ENCODE measurements around the gene ARID3A. TPM values are rescaled to one million over a fixed set of nuclear protein-coding genes. Genes with fewer than 3 reads are reported as not detected.

Gene ARID3A
- total and polyA plus RNA-seq, 2 donors (not counting 3 experiments of a cell fraction or from before 2014, with no cell fraction given), result 5.4 to 13.2 TPM

DNA sequence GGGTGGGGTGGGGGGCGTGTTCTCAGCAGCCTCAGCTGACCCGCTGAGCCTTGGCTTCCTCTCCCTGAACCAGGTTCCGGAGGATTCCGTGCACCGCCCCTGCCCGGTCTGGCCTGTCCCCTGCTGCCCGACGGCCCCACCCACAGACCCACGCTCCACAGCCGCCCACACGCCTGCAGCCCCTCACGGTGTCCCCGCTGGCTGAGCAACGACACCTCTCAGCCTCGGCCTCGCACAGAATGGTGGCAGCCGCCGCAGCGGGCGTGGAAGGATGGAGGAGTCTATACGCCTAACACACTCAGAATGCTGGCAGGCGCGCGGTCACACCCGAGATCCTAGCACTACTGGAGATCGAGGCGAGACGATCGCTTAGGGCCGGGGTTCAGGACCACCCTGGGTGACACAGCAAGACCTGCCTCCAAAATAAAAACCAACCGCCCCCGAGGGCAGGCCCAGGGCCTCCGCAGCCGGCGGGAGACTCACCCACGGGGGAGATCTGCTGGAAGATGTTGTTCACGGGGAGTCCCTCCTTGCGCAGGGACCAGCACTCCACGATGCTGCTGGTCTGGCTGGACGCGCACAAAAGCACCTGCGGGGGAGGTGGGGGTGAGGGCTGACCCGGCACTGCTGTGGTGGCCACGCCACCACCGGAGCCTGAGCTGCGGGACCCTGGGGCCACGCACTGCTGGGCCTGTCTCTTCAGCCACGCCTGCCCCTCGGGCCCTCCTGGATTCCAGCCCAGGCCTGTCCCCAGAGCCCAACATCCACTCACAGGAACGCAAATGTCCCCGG lies 41.2 kb upstream of the ARID3A start:
- no peaks in the 10 kb centered on the region for H3K9me3 ChIP-seq (replicated peaks; ENCODE audit: control insufficient read depth, insufficient read depth, low read length)
- BruUV-seq (replicated peaks), result no TSS peak
- intact Hi-C loops (cut with micrococcal nuclease), result no loop called here
- FAIRE-seq (no peak), DNase-seq (ENCODE audit: low read depth, low spot score) (no peak)
- H3K4me3 ChIP-seq (replicated peaks in 1 of 3; ENCODE audit: insufficient read depth in 1 of 3, low read depth in 1 of 3, low read length in 3 of 3), result no peak overlapping the region
- no peaks in the 10 kb centered on the region for H4K20me1 ChIP-seq (replicated peaks; ENCODE audit: control insufficient read depth, extremely low read depth, insufficient read depth, low read length)
- POLR2A ChIA-PET, result no interaction called here
- H3K36me3 ChIP-seq (ENCODE audit: control insufficient read depth in 2 of 2, extremely low read depth in 1 of 2, insufficient read depth in 2 of 2, low read length in 2 of 2), result peaks cover 8 to 39% of the 10 kb centered on the region in 2 experiments
- no peak overlapping the region for H3K4me2 ChIP-seq (ENCODE audit: insufficient read depth, low read length)
- H3K4me1 ChIP-seq (ENCODE audit: control insufficient read depth, extremely low read depth, insufficient read depth, low read length), result no peaks in the 10 kb centered on the region
- no peaks in the 10 kb centered on the region for H3K9me1 ChIP-seq (replicated peaks; ENCODE audit: control insufficient read depth, extremely low read depth, insufficient read depth, low read length)
- H3K27ac ChIP-seq (ENCODE audit: insufficient read depth, low read depth, low read length), result no peak overlapping the region
- no peaks in the 10 kb centered on the region for H3K79me2 ChIP-seq (ENCODE audit: control insufficient read depth, insufficient read depth, low read length)
- no peaks in the 10 kb centered on the region for H3K27me3 ChIP-seq (ENCODE audit: control insufficient read depth in 2 of 2, insufficient read depth in 2 of 2, low read length in 2 of 2)
- no peak overlapping the region for H3K9ac ChIP-seq (replicated peaks; ENCODE audit: extremely low read depth, insufficient read depth, low read length)
- H2AFZ ChIP-seq (ENCODE audit: low read depth, low read length), result no peak overlapping the region
- CTCF ChIA-PET, result no interaction called here
- TF ChIP-seq POLR2AphosphoS5 (IDR thresholded peaks at IDR 0.05; ENCODE audit: insufficient read depth, low read depth, low read length) (no peak), GATA2 (IDR thresholded peaks at IDR 0.05; ENCODE audit: insufficient read depth, insufficient read length, low read depth, low read length) (no peak), JUN (IDR thresholded peaks at IDR 0.05; ENCODE audit: borderline replicate concordance, insufficient read depth, insufficient read length, low read depth) (no peak), POLR2A (IDR thresholded peaks at IDR 0.05; ENCODE audit: low read depth, low read length) (no peak), MYC (IDR thresholded peaks at IDR 0.05; ENCODE audit: low read depth, low read length) (no peak), EZH2 (IDR thresholded peaks at IDR 0.05; ENCODE audit: borderline replicate concordance, low read depth, low read length, severe bottlenecking) (no peak), FOS (IDR thresholded peaks at IDR 0.05; ENCODE audit: borderline replicate concordance, insufficient read depth, low read length) (no peak)
- TF ChIP-seq, protein P1, sequence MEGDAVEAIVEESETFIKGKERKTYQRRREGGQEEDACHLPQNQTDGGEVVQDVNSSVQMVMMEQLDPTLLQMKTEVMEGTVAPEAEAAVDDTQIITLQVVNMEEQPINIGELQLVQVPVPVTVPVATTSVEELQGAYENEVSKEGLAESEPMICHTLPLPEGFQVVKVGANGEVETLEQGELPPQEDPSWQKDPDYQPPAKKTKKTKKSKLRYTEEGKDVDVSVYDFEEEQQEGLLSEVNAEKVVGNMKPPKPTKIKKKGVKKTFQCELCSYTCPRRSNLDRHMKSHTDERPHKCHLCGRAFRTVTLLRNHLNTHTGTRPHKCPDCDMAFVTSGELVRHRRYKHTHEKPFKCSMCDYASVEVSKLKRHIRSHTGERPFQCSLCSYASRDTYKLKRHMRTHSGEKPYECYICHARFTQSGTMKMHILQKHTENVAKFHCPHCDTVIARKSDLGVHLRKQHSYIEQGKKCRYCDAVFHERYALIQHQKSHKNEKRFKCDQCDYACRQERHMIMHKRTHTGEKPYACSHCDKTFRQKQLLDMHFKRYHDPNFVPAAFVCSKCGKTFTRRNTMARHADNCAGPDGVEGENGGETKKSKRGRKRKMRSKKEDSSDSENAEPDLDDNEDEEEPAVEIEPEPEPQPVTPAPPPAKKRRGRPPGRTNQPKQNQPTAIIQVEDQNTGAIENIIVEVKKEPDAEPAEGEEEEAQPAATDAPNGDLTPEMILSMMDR (IDR thresholded peaks at IDR 0.05; ENCODE audit: extremely low read depth in 1 of 2, insufficient read depth in 1 of 2, low read depth in 1 of 2, low read length in 2 of 2), result no peak
- TF ChIP-seq, protein P2, sequence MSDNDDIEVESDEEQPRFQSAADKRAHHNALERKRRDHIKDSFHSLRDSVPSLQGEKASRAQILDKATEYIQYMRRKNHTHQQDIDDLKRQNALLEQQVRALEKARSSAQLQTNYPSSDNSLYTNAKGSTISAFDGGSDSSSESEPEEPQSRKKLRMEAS (IDR thresholded peaks at IDR 0.05; ENCODE audit: insufficient read depth, insufficient read length), result no peak
- dilution Hi-C loops (cut with MboI; ENCODE audit: extremely low pct_ligation_motif_present, low sequenced_read_pairs), result no loop called here
